Left kidney (tissue), 2 donors: Measurements from ENCODE around the gene DBT. TPM values are rescaled to one million over a fixed set of nuclear protein-coding genes. Genes with fewer than 3 reads are reported as not detected.
"Not testable (repeated sequence)": the region's sequence is repeated elsewhere in the genome, so short reads cannot be mapped to it uniquely, and the experiment has no call there.

Experiments used
- DNase-seq: peaks from one replicate; pipeline ENCODE4 v3.0.0-alpha.2; 2013
- polyA plus RNA-seq: library from polyadenylated mRNA; unstranded; fragments of 120-200 nt; gene quantifications from one replicate; pipeline ENCODE4 v1.2.1, GENCODE V29; 2013; ENCODE audit not compliant: insufficient read length

Gene DBT
- polyA plus RNA-seq, 1 donor: 29.7 TPM

DNA sequence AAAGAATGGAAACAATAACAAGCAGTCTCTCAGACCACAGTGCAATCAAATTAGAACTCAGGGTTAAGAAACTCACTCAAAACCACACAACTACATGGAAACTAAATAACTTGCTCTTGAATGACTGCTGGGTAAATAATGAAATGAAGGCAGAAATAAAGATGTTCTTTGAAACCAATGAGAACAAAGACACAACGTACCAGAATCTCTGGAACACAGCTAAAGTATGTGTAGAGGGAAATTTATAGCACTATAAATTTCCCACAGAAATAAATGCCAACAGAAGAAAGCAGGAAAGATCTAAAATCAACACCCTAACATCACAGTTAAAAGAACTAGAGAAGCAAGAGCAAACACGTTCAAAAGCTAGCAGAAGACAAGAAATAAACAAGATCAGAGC is 46.9 kb downstream of the DBT start:
- not testable (repeated sequence) for DNase-seq

DNA sequence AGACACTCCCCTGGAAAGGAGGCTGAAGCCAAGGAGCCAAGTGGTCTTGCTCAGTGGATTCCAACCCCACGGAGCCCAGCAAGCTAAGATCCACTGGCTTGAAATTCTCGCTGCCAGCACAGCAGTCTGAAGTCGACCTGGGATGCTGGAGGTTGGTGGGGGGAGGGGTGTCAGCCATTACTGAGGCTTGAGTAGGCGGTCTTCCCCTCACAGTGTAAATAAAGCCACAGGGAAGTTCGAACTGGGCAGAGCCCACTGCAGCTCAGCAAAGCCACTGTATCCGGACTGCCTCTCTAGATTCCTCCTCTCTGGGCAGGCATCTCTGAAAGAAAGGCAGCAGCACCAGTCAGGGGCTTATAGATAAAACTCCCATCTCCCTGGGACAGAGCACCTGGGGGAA is 49.6 kb downstream of the DBT start:
- DNase-seq: not testable (repeated sequence)

GRCh38 chr1:100198596-100198995 is 51.0 kb downstream of the DBT start:
- DNase-seq: no peak

DNA sequence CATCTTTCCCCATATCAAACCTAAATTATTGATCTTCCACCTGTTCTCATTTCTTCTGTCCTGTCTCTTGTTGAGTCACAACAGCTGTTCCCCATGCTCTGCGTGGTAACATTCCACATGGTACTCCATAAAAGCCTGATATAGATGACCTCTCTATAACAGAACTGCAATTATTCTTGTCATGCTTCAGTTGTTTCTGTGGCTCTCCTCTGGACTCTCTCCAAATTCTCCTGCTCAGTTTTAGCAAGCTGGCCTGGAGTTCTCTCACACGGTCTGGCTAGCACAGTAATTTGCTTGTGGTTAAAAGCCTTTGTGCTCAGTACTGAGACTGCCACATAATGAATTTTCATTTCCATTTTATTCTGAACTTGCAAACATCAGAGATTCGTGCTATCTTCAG is 61.0 kb downstream of the DBT start:
- peak; percentile 69 for DNase-seq

- DNase-seq: peak; percentile 3
These were observed 61.7 kb downstream of the DBT start for GRCh38 chr1:100187912-100188311.

GRCh38 chr1:100184536-100184935 is 65.1 kb downstream of the DBT start:
- DNase-seq: no peak

GRCh38 chr1:100183370-100183769 is 66.3 kb downstream of the DBT start:
- no peak for DNase-seq

- DNase-seq: no peak
These were observed 71.5 kb downstream of the DBT start, which contains the start of gene LRRC39 for GRCh38 chr1:100178091-100178490. LRRC39 (minus strand) TSS chr1:100178256; CDS start chr1:100168516, 9,740 bp downstream.

GRCh38 chr1:100177295-100178041 is 72.2 kb downstream of the DBT start:
- no peak for DNase-seq

DNA sequence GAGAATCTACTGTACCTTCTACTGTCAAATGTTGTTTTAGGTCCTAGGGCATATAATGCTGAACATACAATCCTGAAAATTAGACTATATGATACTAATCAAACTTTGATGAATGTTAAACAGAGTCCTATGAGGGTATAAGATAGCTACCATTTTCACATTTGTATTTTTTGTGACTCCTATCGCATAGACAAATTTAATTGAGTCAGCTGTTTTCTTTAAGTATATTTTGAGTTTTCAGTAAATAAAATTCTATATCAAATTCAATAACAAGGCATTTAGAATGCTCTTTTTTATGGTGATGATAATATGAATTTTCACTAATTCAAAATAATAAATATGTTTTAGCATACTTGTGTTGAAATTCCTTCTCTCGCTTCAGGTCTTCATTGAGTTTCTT is 81.6 kb downstream of the DBT start:
- DNase-seq: no peak

DNA sequence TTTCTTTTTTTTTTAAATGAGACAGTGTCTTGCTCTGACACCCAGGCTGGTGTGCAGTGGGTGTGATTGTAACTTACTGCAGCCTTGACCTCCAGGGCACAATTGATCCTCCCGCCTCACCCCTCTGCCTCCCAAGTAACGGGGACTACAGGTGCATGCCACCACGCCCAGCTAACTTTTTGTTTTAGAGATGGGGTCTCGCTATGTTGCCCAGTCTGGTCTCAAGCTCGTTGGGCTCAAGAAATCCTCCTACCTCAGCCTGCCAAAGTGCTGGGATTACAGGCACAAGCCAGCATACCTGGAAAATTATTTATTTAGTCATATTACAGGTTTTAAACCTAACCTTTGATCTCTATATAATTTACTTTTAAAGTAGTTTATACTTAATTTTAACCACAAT is 84.9 kb downstream of the DBT start:
- no peak for DNase-seq

DNA sequence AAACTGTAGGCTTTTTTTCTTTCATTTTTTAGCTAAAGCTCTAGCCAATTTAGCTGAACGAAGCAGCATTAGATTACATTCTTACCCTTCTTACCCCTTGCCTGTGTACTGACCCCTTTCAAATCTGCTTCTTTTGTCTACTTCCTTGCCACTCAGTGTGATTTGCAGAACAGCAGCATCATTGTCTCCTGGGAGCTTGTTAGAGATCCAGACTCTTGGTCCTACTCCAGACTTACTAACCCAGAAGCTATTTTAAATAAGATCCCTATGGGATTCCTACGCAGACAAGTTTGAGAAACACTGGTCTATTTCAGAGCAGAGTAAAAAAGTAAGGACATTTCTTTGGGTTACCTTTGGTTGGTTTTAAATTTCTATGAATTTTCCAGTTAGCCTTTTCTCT is 85.4 kb downstream of the DBT start:
- peak; percentile 3 for DNase-seq

DNA sequence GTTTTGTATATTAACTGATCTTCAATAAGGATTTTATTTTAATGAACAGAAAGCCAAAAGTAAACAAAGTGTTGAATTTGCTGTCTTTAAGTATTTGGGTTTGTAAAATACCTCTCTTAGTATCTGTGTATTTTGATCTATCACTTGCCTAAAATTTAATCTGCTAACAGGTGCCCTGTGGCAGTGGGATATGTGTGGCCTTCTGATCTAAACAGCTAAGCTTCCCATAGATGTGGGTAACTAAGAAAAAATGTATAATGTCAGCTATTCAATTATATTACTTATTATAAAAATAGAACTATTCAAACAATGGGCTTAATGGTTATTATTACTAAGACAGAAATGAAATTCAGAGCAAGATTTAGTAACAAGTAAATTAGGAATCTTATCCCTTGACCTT is 86.8 kb downstream of the DBT start:
- no peak for DNase-seq

GRCh38 chr1:100152271-100152670 is 97.4 kb downstream of the DBT start:
- DNase-seq: no peak

DNA sequence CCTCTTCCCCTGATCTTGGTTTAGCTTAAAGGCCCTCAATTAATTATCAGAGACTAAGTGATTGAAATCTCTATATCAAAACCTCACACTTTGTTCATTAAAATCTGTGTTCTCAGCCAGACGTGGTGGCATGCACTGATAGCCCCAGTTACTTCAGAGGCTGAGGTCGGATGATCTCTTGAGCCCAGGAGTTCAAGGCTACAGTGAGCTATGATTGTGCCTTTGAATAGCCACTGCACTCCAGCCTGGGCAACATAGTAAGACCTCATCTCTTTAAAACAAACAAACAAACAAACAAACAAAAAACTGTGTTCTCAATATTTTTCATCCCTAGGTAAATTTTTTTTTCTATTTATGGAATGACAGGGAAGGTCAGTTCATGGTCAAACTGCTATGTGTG is 98.0 kb downstream of the DBT start:
- no peak for DNase-seq

- DNase-seq: no peak
These were observed 101.8 kb downstream of the DBT start for GRCh38 chr1:100147875-100148274.

DNA sequence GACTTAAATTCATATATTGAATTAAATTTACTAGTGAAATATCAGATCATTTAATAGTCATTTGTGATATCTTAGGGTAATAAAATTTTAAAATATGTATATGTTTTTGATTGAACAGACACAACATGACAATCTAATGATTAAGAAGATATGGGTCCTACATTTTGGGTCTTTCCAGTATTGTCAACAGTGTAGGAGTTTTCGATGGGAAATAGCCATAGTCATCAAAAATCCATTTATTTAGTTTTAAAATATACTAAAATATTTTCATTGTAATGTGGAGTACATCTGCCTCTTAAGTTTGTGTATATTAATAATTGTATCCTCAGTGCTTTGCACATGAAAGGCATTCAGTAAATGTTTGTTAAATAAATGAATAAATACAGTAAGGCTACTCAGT is 102.7 kb downstream of the DBT start:
- DNase-seq: no peak

DNA sequence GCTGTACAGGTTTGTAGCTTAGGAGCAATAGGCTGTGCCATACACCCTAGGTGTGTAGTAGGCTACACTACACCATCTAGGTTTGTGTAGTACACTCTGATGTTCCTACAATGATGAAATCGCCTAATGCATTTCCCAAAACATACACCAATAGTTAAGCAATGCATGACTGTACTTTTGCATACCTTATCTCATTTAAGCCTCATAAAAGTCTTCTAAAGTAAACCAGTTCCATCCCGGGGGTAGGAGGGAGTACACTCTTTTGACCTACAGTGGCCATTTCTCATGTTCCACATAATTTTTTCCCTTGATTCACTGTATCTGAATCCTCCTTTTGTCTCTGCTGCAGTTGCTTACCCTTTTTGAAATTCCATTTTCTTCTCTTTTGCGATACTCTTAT is 104.5 kb downstream of the DBT start:
- no peak for DNase-seq

- no peak for DNase-seq
These were observed 107.3 kb downstream of the DBT start for GRCh38 chr1:100142343-100142742.

DNA sequence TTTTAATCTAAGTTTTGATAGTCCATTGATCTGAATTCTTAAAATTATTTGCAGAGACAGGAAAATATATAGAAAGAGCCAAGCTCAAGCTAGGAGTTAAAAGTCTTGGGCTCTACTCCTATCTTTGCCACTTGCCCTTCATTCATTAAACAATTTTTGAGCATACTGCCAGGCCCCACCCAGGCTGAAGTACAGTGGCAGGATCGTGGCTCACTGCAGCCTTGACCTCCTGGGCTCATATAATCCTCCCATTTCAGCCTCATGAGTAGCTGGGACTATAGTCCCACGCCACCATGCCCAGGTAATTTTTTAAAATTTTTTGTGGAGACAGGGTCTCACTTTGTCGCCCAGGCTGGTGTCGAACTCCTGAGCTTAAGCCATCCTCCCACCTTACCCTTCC is 108.4 kb downstream of the DBT start:
- no peak for DNase-seq

GRCh38 chr1:100137602-100138001 is 112.0 kb downstream of the DBT start:
- no peak for DNase-seq
